Calu3 (cell line): ENCODE measurements around the gene GAL3ST2. TPM values are rescaled to one million over a fixed set of nuclear protein-coding genes. Genes with fewer than 3 reads are reported as not detected.

Source experiments
- BruUV-seq: library from RNA; stranded (reverse); fragments of 400-500 nt; replicated peaks from 2 replicates; lab custom pipeline; 2021; lab: Mats Ljungman, UMichigan
- CTCF ChIA-PET: fragments of 300-600 bp; sonication (Branson Sonifier 250); formaldehyde crosslinking; loops from one replicate; lab custom pipeline; 2022; ENCODE audit warnings: antibody characterized with exemption; lab: Charles Lee
- DNase-seq: peaks from one replicate; pipeline ENCODE4 v3.0.0; 2022
- H3K27ac Mint-ChIP-seq: one replicate; pipeline ENCODE4 v1.8.0; 2022; ENCODE audit warnings: mixed read lengths; ENCODE audit not compliant: unreplicated experiment
- H3K27me3 Mint-ChIP-seq: one replicate; pipeline ENCODE4 v1.8.0; 2022; ENCODE audit warnings: mixed read lengths; ENCODE audit not compliant: unreplicated experiment
- H3K36me3 Mint-ChIP-seq: one replicate; pipeline ENCODE4 v1.8.0; 2022; ENCODE audit warnings: mild to moderate bottlenecking, moderate library complexity, mixed read lengths; ENCODE audit not compliant: insufficient read depth, unreplicated experiment
- H3K4me1 Mint-ChIP-seq: one replicate; pipeline ENCODE4 v1.8.0; 2022; ENCODE audit warnings: mild to moderate bottlenecking, low read depth, mixed read lengths; ENCODE audit not compliant: unreplicated experiment
- H3K4me3 Mint-ChIP-seq: one replicate; pipeline ENCODE4 v1.8.0; 2022; ENCODE audit warnings: mild to moderate bottlenecking, low read depth, moderate library complexity, mixed read lengths; ENCODE audit not compliant: unreplicated experiment
- H3K9me3 Mint-ChIP-seq: one replicate; pipeline ENCODE4 v1.8.0; 2022; ENCODE audit warnings: low read depth, mixed read lengths; ENCODE audit not compliant: unreplicated experiment
- CTCF ChIP-seq: fragments of 200-600 bp; IDR thresholded peaks from one replicate; pipeline ENCODE4 v1.8.0; 2022; ENCODE audit warnings: antibody characterized with exemption; ENCODE audit not compliant: unreplicated experiment
- intact Hi-C: fragments of 100-400 bp; cut with micrococcal nuclease; formaldehyde crosslinking; loops from one replicate; pipeline ENCODE4 v1.10.0; 2022; ENCODE audit not compliant: unreplicated experiment
- total RNA-seq: library from RNA; stranded (reverse); gene quantifications from 2 replicates; pipeline ENCODE4 v1.2.3, GENCODE V29; 2022

Gene GAL3ST2
- total RNA-seq, 1 experiment from 2014 or later, result not detected

DNA sequence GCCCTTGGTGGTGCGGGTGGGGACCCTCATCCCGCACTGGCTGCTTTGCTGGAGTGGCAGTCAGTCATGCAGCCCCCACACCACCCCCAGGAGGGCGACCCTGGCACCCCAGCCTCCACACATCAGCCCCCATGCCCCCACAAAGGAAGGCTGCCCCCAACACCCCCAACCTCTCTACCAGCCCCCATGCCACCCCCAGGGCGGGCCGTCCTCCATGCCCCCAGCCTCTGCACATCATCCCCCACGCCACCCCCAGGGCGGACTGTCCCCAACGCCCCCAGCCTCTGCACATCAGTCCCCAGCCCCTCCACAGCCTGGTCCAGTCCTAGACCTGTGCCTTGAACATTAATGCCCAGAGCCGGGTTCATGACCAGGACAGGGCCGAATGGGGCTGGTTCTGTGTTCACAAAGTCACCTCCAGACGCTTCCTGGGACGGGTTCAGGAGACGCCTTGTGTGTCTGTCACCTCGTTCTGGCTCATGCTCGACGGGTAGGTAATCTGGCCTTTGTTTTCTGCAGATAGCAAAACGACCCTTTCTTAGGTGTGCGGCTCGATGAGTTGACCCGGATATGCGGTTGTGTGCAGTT, 23.8 kb upstream of the GAL3ST2 start:
- no peak for DNase-seq
- TF ChIP-seq CTCF, result no peak
- intact Hi-C loops, result no loop called here
- BruUV-seq, result no TSS peak
- Mint-ChIP-seq H3K36me3 (peaks cover 24% of the 10 kb centered on the region), H3K4me1 (no peaks in the 10 kb centered on the region), H3K9me3 (no peaks in the 10 kb centered on the region), H3K27me3 (no peaks in the 10 kb centered on the region), H3K27ac (no peak overlapping the region), H3K4me3 (no peak overlapping the region)
- CTCF ChIA-PET, result no interaction called here

GRCh38 chr2:241753493-241753892, 23.1 kb upstream of the GAL3ST2 start:
- Mint-ChIP-seq H3K4me3 (no peak overlapping the region), H3K36me3 (peaks cover 24% of the 10 kb centered on the region), H3K9me3 (no peaks in the 10 kb centered on the region), H3K27me3 (no peaks in the 10 kb centered on the region), H3K4me1 (no peaks in the 10 kb centered on the region), H3K27ac (no peak overlapping the region)
- CTCF ChIA-PET, result no interaction called here
- intact Hi-C loops, result no loop called here
- no peak for DNase-seq
- no peak for TF ChIP-seq CTCF
- no TSS peak for BruUV-seq

- DNase-seq, result no peak
- Mint-ChIP-seq H3K27me3 (no peaks in the 10 kb centered on the region), H3K4me1 (no peaks in the 10 kb centered on the region), H3K9me3 (no peaks in the 10 kb centered on the region), H3K36me3 (peaks cover 21% of the 10 kb centered on the region), H3K4me3 (no peak overlapping the region), H3K27ac (no peak overlapping the region)
- CTCF ChIA-PET, result no interaction called here
- no TSS peak for BruUV-seq
- TF ChIP-seq CTCF, result no peak
- intact Hi-C loops, result no loop called here
These were observed 22.6 kb upstream of the GAL3ST2 start for GRCh38 chr2:241754042-241754441.

GRCh38 chr2:241755166-241755565, 21.5 kb upstream of the GAL3ST2 start:
- H3K4me3 Mint-ChIP-seq, result no peak overlapping the region
- H3K27ac Mint-ChIP-seq, result no peak overlapping the region
- H3K9me3 Mint-ChIP-seq, result no peaks in the 10 kb centered on the region
- CTCF ChIA-PET, result no interaction called here
- no peak for TF ChIP-seq CTCF
- no peaks in the 10 kb centered on the region for H3K27me3 Mint-ChIP-seq
- no peaks in the 10 kb centered on the region for H3K4me1 Mint-ChIP-seq
- no TSS peak for BruUV-seq
- peaks cover 16% of the 10 kb centered on the region for H3K36me3 Mint-ChIP-seq
- intact Hi-C loops, result no loop called here
- no peak for DNase-seq
